Activated CD4-positive, alpha-beta T cell treated with anti-CD3 and anti-CD28 coated beads, Interleukin-2, Interleukin-4, amounts not matched to agents 100 ng/mL and 50 ng/mL, durations not matched to agents 16 hours and 8 hours (primary cell): ENCODE data around the gene CHN1.

Experiments used
- DNase-seq: peaks from one replicate; pipeline ENCODE4 v3.0.0-alpha.2; 2020; ENCODE audit warnings: low spot score

The CHN1 gene

DNA sequence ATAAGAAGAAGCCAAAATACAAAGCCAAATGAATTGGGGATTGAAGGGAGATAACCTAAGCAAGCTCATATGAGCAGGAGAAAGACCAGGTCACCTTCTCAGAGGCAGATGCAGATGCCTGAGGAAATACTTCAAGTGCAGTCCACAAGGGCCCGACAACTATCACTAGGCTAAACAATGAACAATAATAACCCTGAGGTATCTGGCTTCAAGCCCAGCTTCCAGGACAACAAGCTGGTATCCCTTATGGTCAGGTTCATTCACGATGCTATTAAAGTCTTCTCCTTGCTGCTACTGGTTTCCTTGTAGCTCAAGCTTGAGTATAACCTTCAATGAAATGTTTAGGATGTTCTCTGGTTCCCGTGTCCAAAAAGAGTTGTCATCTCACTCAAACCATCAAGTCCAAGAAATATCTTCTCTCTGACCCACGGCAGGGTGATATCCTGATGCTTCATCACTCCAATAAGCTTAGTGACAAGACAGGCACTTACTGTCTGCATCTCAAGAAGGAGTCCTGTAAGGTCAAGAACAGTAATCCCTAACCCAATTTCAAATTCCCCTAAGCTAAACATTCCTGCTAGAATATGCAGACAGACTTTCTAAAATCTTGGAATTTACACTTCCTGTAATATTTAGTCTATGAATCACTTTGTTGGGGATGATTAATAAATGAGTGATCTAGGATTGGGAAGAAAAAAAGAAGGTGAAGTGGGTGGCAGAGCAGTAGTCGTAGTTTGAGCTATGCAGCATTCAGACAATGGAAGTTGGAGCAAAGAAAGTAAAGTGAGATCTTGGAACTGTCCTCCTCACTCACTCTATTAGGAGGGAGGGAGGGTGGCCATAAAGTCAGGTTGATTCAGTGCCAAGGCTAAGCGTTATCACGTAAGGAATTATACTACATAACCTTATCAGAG, 33.1 kb downstream of the CHN1 start:
- no peak for DNase-seq

DNA sequence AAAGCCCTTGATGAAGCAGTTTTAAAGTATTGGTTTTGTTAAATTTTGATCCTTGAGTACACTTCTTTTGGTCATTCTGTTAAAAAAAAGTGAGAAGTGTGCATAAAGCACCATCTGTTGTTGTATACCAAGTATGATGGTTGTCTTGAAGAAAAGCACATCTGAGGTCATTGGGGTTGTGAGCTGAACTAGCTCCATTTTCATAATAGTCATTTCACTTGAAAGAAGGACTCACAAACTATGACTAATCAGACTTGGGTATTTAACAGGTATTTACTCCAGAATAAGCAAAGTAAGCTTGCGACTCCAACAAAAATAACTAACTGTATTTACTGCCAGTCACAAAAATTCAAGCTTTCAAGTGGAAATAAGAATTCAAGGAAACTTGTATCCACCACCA, 35.1 kb downstream of the CHN1 start:
- DNase-seq: no peak

DNA sequence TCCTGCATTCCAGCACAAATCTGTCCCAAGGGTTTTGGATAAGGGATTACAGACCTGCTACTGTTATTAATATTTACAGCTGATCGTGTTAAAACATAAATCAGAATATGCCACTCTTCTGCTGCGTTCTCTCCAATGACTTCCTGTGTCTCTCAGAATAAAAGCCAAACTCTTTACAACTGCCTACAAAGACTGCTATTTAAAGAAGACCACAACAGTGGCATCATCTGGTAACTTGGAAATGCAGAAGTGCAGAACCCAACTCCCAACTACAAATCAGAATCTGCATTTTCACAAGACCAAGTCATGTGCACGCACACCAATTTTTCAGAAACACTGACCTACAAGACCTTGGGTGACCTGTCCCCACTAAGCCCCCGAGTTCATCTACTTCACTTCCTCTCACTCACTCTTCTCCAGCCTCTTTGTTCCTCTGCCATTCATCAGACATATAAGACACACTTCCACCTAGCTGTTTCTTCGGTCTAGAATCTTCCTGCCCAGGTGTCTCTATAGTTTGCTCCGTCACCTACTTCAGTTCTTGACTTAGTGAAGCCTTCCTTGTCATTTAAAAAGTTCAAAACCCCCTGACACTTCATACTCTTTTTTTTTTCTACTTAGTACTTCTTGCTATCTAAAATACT, 36.0 kb downstream of the CHN1 start:
- no peak for DNase-seq

DNA sequence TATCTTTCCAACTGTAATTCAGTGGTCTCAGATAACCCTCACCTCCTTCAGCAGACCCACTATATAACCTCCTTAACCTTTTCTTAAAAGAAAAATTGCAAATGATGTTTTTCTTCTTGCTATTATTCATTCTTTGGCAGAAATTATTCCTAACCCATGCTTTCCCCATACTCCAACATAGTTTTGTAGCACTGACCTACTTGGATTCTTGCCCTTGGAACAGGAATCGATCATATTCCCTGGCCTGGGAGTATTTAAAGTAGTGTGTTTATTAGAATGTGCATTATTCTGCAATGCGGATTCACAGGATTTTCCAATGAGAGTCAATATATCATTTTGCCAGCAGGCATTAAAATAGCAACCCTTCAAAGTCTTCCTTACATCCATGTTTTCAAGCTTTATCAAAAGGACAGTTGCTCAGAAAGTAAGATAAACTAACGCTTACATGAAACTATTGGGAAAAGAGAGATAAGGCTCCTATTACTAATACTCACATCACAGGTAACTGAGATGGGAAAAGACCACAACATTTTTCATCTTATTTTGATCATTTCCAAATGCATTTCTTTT, 37.4 kb downstream of the CHN1 start:
- no peak for DNase-seq

DNA sequence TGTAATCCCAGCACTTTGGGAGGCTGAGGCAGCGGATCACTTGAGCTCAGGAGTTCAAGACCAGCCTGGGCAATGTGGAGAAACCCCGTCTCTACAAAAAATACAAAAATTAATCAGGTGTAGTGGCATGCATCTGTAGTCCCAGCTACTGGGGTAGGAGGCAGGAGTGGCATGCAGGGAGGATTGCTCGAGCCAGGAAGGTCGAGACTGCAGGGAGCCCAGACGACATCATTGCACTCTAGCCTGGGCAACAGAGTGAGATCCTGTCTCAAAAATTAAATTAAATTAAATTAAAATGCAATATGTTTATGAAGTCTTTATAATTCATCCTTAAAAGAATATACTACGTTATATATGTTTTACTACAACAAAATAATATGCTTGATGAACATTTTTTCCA, 38.1 kb downstream of the CHN1 start:
- DNase-seq: no peak

DNA sequence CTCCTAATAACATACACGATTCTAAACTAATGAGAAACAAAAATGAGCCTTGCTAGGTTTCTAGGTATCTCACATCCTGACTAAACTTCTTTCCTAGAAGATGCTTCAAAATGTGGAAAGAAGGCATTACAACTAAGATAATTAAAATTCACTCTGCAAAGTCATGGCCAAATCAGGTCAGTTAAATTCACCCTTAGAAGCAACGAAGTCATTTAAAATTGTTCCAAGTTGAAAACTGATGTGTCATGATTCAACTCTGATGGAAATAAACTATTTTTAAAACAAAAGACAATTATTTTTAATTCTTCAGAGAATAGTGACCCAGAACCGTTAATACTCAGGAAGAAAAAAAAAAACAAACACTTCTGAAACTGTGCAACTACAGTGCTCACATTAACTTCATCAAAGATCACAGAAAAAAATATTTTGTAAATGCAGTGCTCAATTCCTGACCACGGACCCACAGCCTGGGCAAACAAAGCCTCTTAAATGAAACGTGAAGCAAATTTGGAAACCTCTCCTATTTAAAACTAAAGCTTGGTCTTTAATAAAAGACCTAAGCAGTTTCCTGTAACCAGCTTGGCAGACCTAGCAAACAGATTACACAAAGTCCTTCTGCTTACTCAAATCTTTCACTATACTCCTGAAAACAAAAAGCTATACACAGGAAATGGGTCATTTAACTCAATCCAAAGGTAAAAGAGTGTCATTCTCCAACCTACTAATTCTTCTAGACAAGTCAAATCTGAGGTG, 39.0 kb downstream of the CHN1 start:
- DNase-seq: peak; percentile 50

DNA sequence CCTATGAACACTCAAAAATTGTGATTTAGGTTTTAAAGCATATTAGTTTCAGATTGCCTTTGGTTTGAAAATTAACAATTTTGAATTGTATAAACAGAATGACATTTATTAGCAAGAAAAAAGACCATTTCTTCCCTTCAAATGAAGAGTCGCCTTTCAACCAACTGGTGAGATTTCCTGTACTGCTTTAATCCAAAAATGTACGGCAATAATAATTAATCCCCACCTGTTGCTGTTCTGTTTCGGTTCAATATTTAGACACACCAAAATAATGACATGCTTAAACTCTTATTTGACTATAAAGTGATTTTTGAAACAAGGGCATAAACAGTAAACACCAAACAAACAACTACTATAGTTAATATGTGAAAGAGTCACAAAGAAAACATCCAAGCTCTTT, 39.6 kb downstream of the CHN1 start:
- no peak for DNase-seq

DNA sequence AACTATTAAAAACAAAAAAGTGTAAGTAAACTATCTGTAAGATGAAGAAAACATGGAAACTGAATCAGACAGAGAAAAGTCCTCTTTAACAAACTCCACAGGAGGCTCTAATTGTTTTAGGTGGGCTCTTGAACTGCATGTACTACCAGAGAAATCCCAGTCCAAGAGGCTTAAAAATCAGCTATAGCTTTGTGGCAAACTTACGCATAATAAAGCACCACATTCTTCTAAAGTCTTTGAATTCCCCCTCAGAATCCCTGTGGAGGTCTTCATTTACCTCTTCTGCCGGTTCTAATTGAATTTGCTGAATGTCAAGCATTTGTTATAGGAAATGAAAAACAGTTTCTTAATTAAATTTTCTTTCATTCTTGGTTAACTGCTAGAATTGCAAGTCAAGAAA, 40.8 kb downstream of the CHN1 start:
- no peak for DNase-seq

DNA sequence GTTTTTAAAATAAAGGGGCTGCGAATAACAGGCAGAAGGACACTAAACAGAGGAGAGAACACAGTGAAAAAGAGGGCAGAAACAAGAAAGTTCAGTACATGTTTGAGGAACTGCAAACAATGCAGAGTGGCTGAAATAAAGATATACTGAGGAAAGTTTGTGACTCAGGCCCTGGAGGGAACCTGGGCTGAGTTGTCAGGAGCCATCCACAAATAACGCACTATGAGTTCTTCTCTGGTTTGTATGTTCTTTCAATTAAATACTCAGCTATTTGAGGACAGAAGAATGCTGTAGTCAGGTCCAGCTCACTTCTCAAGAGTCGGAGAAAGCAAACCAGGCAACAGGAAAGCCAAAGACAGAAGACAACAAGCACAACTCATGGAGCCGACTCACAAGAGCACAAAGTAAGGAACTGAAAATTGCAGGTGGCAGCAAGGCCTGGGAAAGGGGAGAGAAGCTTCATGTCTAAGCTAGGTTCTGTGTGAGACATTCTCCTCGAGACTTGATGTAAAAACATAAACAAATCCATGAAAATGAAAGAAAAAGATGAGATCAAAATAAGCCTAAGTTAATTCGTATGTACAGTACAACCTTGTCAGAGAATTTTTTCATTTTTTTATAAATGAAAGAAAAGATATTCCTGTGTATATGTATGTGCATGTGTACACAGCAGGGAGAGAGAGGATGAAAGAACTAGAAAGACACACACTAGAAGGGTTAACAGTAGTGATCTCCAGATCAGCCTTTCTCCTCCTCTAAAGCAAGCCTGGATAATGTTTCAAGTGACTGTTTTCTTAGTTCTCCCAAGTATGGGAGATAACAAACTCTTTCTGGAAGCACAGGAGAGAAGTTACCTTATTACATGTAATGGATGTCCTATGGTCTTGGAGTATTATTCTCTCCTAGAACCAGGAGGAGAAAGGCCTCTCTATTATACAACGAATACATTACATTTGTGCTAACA, 41.5 kb downstream of the CHN1 start:
- DNase-seq: no peak

DNA sequence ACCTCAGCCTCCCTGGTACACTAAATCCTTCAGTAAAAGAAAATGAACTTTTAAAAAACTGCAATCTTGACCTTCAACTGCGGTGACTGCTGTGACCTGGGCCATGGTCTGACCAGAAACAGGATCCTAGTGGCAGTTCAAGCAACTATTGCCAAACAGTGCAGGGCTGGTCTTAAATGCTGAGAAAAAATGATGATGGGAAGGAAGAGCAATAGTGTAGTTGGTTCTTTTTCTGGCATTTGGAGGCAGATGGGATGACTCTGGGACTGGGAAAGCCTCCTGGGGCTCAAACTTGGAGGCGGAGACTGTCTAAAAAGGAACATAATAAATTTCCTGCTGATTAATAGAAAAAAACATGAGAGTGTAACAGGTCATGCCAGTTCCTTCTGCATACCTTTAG, 45.4 kb downstream of the CHN1 start:
- DNase-seq: no peak

DNA sequence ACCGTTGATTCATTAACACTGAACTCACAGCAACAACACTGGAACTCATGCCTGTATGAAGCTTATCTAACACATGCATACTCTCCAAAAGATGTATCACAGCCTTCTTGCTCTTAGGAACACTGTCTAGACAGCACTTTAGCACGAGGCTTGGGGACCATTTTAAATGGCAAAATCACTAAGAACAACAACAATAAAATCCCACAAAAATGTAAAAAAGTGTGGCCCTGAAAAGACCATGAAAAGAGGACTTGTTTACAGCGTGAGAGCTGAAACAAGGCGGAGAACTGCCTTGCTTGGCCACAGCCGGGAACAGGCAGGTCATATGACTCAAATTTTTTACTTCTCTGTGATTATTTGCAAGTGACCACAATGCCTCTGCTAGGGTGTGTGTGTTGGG, 48.1 kb downstream of the CHN1 start:
- DNase-seq: no peak

DNA sequence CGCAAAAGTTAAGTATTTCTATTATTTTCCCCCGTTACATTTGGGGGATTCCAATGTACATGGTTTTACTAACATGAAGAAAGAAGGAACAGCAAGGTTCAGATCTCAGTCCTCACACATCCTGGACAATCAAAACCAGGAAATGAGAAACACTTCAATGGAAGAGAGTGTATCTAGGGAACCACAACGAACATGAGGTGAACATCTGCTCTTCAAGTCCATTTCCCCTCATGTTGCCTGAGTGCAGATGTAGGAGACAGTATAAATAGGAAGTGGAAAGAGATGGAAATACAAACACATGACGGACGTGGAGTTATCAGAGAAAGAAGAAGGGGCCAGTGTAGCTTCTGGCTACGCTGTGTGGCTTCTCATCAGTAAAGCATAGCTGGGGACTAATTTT, 52.6 kb downstream of the CHN1 start:
- no peak for DNase-seq

DNA sequence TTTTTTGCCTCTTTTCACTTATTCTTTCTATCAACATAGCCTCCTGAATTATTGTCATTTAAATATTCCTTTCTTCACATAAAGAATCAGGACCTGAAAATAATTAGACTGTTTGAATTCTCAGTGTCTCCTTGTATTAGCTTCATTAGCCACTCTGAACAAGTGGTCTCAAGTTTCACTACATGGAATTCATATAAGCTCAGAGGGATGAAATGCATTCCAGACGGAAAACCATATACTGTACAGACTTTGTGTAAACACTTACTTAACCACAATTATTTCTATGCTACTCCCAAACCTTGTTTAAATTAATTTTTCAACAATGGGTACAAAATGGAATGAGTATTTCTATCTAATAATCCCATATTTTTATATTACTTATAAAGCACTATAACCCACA, 53.4 kb downstream of the CHN1 start:
- no peak for DNase-seq

DNA sequence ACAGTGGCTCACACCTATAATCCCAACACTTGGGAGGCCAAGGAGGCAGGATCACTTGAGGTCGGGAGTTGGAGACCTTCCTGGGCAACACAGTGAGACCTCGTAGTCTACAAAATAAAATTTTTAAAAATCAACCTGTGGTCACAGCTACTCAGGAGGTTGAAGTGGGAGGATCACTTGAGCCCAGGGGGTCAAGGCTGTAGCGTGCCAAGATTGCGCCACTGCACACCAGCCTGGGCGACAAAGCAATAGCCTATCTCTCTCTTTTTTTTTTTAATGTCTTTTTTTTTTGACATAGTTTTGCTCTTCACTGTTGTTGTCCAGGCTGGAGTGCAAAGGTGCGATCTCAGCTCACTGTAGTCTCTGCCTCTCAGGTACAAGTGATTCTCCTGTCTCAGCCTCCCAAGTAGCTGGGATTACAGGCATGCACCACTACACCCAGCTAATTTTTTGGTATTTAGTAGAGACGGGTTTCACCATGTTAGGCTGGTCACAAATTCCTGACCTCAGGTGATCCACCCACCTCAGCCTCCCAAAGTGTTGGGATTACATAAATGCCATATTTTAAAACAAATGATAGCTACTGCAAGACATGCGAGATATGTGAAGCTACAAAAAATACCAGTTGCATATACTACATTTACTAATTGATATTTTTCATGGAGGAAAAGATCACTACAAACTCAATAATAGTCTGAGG, 55.0 kb downstream of the CHN1 start:
- DNase-seq: no peak

DNA sequence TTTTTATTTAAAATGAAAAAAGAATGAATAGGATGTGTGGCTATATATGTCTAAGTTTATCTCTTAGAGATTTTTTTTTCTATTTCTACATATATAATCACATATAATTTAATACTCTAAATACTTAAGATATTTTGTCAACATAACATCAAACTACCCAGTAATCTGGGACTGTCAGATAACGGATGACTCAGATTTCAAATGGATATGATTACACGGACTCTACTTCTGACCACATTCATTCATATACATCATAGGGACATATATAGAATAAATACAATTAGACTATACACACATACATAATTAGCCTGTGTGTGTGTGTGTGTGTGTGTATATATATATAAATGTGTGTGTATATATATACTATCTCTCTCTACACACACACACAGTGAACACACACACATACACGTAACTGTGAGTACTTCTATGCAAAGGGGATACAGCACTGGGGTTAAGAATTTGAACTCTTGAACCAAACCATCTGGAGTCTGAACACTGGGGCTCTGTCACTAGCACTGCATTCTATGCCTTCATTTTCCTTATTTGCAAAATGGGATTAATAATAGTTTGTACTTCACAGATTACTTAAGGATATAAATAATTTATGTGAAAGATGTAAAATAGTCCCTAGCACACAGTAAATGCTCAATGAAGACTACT, 59.5 kb downstream of the CHN1 start:
- DNase-seq: no peak

DNA sequence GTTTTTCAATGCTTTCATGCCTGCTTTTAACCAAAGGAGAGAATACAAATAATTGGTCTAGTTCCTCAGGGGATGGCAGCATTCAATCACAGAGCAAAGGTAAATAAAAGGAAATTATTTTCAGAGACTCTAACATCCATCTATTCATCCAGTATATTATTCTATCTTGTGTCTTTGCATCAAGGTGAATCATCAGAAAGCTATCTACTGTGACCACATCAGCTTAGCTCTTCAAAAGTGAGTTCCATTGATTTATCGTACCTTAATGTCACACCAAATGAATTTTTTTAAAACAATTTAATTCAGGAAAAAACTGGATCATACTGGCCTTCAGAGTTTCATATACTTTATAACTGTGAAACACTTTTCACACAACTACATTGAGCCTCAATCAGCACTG, 66.1 kb downstream of the CHN1 start:
- no peak for DNase-seq

DNA sequence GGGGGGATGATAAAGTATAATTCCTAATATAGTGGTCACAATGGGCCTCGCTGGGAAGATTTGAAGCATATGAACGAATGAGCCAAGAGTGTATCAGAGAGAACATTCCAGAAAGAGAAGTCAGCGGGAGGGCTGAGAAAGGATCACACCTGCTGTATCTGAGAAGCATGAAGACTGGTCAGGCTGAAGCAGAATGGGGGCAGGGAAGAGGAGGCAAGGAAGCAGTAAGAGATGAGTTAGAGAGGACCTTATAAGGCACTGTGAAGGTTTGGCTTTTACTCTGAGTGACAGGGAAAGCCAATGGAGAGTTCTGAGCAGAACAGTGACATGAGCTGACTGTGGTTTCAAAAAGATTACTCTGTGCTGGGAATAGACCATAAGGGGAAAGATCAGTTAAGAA, 73.5 kb downstream of the CHN1 start:
- no peak for DNase-seq

DNA sequence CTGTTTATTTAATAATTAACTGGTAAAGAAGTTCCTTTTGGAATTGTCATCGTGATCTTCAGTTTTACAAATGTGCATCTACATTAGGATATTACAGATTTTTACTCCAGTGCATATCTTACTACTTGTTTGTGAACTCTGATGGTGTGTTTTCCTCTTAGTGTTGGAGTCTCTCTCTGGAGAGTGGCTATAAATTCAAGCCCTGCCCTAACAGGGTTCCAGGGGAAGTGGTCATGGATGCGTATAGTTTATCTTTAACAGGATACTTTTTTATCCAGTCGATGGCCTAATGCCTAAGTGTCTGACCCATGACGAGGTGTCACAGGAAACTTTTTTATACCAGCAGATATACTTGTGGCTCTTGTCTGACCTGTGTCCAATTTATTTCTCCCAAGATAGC, 75.4 kb downstream of the CHN1 start:
- no peak for DNase-seq

DNA sequence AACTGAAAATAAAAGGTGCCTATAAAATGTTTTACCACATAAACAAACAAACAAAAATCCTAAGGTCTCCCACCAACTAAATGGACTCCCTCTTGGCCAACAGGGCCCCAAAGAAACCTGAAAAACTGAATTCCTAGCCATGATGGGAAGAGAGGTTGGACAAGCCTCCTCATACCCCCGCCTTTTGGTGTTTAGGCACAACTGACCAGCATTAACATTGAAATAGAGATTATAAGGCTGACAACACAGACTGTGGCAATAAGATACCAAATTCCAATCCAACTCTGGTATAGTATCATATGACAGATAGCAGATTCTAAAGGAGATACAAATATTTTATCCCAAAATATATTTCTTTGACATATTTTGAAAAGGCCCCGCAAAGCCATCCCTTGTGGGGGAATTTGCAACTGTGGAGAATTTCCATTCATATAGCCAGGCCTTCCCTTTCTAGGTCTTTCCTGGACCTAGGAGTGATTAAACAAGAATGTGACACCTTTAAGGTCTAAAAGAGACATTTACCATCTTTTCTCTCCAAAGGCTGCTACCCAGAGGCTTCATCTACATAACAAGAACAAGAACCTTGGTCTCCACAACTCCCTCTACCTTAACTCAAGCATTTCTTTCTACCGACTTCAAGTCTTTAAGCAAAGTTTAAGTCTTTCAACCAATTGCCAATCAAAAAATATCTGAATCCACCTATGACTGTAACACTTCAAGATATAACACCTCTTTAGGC, 80.0 kb downstream of the CHN1 start:
- no peak for DNase-seq
